GM12801 (cell line): ENCODE results near the gene ESYT1.

Source experiments
- CTCF ChIP-seq: IDR thresholded peaks from one replicate; pipeline ENCODE4 v1.5.1; 2011; ENCODE audit warnings: control low read depth; ENCODE audit not compliant: insufficient read length; ENCODE audit errors: extremely low read depth

ESYT1 gene

GRCh38 chr12:56081393-56082347, 46.4 kb upstream of the ESYT1 start:
- TF ChIP-seq CTCF = no peak

GRCh38 chr12:56082382-56082781, 45.7 kb upstream of the ESYT1 start:
- no peak for TF ChIP-seq CTCF

DNA sequence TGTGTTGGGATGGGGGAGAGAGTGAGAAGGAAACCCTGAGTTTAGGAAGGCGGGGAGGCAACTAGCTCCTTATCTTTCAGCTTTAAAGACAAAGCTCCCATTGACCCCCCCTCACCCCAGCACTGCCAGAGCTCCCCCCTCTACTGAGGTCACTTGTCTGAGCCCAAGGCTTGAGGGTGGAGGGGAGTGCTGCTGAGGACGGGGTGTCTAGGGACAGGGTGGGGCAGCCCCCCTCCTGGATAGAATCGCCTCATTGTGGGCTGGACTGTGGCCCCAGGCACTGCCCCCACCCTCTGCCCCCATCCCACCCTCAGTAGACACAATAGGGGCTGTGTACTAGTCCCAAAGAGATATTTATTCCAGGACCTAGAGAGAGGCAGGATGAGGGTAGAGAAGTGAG, 45.1 kb upstream of the ESYT1 start:
- no peak for TF ChIP-seq CTCF

DNA sequence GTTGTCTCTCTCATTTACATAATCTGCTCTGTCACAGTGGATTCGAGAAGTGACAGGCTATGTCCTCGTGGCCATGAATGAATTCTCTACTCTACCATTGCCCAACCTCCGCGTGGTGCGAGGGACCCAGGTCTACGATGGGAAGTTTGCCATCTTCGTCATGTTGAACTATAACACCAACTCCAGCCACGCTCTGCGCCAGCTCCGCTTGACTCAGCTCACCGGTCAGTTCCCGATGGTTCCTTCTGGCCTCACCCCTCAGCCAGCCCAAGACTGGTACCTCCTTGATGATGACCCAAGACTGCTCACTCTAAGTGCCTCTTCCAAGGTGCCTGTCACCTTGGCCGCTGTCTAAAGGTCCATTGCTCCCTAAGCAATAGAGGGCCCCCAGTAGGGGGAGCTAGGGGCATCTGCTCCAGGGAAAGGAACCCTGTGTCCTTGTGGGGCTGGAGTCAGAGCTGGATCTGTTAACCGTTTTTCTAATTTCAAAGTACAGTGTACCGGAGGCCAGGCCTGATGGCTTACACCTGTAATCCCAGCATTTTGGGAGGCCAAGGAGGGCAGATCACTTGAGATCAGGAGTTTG, 43.0 kb upstream of the ESYT1 start:
- TF ChIP-seq CTCF = no peak

GRCh38 chr12:56086096-56086495, 42.0 kb upstream of the ESYT1 start:
- no peak for TF ChIP-seq CTCF

DNA sequence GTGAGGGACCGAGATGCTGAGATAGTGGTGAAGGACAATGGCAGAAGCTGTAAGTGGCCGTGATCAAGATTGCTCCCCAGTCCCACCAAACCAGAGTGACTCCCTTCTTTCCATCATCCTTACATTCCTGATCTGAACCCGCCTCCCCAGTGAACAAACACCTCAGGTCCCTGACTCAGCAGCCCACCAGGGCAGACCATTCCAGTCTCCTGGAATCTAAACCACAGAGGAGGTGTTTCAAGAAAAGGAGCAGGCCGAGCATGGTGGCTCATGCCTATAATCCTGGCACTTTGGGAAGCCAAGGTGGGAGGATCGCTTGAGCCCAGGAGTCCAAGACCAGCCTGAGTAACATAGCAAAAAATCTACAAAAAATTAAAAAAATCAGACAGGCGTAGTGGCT, 41.5 kb upstream of the ESYT1 start:
- TF ChIP-seq CTCF = no peak

- no peak for TF ChIP-seq CTCF
Observed at GRCh38 chr12:56087220-56087619, 40.8 kb upstream of the ESYT1 start.
